Activated CD4-positive, alpha-beta T cell treated with anti-CD3 and anti-CD28 coated beads for 1 hour (primary cell): ENCODE results near the gene SLC24A4.

ENCODE experiments used
- DNase-seq: peaks from one replicate; pipeline ENCODE4 v3.0.0-alpha.2; 2020

SLC24A4 gene

GRCh38 chr14:92484132-92484823 lies 161.3 kb downstream of the SLC24A4 start:
- no peak for DNase-seq

- no peak for DNase-seq
These were observed 163.9 kb downstream of the SLC24A4 start for GRCh38 chr14:92486881-92487280.

GRCh38 chr14:92487513-92488133 lies 164.7 kb downstream of the SLC24A4 start:
- no peak for DNase-seq

- DNase-seq = no peak
These were observed 166.7 kb downstream of the SLC24A4 start for GRCh38 chr14:92489394-92490238.

GRCh38 chr14:92490239-92490959 lies 167.4 kb downstream of the SLC24A4 start:
- no peak for DNase-seq

GRCh38 chr14:92491782-92492181 lies 168.8 kb downstream of the SLC24A4 start:
- no peak for DNase-seq

GRCh38 chr14:92492258-92492657 lies 169.3 kb downstream of the SLC24A4 start:
- no peak for DNase-seq

- no peak for DNase-seq
These were observed 170.1 kb downstream of the SLC24A4 start for GRCh38 chr14:92493024-92493423.

- DNase-seq = no peak
These were observed 170.5 kb downstream of the SLC24A4 start for GRCh38 chr14:92493492-92493891.

- no peak for DNase-seq
These were observed 171.5 kb downstream of the SLC24A4 start for GRCh38 chr14:92494512-92494911.

GRCh38 chr14:92495027-92495426 lies 172.1 kb downstream of the SLC24A4 start:
- no peak for DNase-seq

- DNase-seq = no peak
These were observed 173.4 kb downstream of the SLC24A4 start for GRCh38 chr14:92496191-92496857.

GRCh38 chr14:92497391-92497790 lies 174.4 kb downstream of the SLC24A4 start:
- no peak for DNase-seq

- no peak for DNase-seq
These were observed 176.3 kb downstream of the SLC24A4 start for GRCh38 chr14:92499234-92499633.

- no peak for DNase-seq
These were observed 177.6 kb downstream of the SLC24A4 start for GRCh38 chr14:92500491-92500941.

GRCh38 chr14:92501891-92502351 lies 179.0 kb downstream of the SLC24A4 start:
- no peak for DNase-seq

GRCh38 chr14:92502541-92503286 lies 179.7 kb downstream of the SLC24A4 start:
- no peak for DNase-seq

- DNase-seq = no peak
These were observed 181.0 kb downstream of the SLC24A4 start for GRCh38 chr14:92503756-92504491.

- no peak for DNase-seq
These were observed 182.9 kb downstream of the SLC24A4 start for GRCh38 chr14:92505826-92506225.

- DNase-seq = no peak
These were observed 183.3 kb downstream of the SLC24A4 start for GRCh38 chr14:92506231-92506630.
